SH-SY5Y (cell line): ENCODE results near the gene SLC41A3.

ENCODE experiments used
- GATA2 ChIP-seq: IDR thresholded peaks from 2 replicates; pipeline ENCODE4 v1.6.1; 2011; ENCODE audit warnings: mild to moderate bottlenecking, low read depth, low read length
- GATA3 ChIP-seq: IDR thresholded peaks from 2 replicates; pipeline ENCODE4 v1.6.1; 2011; ENCODE audit warnings: low read depth, mild to moderate bottlenecking, low read length, moderate library complexity

The SLC41A3 gene

DNA sequence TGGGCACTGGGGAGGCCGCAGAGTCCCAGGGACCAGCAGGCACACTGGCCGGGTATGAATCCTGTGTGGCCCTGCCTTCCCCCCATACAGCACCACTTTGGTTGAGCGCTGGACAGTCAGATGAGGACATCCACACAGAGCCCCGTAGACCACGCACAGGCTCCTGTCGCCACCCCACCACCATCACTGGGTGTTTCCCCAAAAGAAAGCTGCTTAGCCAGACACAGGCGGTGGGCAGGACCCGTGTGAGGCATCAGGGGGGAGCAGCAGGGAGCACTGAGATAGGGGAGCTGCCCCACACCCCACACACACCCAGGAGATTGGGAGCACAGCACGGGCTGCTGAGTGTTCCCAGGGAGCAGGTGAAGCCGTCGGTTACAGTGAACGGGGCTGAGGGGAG is 42.4 kb upstream of the SLC41A3 start:
- no peak for TF ChIP-seq GATA2
- no peak for TF ChIP-seq GATA3

DNA sequence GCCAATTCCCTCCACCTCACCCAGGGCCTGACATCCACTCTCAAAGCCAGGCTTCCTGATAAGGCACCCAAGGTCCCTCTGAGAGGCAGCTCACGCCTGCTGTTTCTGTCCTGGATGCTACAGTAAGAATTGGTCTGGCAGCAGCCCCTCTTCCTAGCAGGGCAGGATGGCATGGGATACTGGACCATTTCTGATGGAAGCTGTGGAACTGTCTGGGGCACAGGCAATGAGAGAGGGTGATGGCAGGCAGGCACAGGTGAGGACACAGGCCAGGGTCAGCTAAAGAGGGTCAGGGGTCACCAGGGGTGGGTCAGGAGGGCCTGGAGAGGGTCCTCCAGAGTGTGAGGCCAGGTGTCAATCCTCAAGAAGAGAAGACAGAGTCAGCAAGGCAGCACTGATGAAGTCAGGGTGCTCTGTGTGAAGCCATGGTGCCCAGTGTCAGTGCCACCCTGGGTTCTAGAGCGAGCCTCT is 41.9 kb upstream of the SLC41A3 start:
- TF ChIP-seq GATA2 (no peak), GATA3 (no peak)

DNA sequence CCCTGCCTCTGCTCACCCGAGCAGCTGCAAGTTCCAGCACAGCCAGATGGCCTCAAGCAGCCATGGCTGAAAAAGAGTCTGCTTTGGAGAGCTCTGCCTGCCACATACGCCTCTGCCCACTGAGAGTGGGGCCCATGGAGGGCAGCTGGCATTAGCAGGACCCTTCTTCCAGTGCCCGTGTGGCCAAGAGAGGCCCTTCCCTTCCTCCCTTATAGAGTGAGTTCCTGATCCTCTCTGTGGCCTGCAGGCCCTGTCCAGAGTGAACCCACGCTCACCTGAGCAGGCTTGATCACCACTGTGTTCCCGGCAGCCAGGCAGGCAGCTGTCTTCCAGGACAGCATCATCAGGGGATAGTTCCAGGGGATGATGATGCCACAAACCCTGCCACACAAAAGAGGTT is 41.4 kb upstream of the SLC41A3 start:
- no peak for TF ChIP-seq GATA2
- no peak for TF ChIP-seq GATA3

DNA sequence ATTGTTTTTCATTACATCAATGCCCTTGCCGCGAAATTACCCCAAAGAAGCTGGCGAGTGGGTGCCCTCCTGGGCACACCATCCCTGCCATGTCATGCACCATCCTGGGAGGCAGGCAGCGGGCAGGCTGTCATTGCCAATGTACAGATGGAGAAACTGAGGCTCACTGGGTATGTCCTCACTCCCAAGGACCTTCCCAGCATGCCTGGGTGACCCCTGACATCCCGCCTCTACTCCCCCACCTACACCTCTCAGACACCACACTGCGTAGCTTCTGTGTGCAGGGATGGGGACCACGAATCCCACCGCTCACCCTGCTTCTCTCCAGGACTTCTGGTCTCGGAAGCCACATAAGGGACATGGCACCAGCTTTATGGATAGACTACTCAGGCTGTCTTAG is 41.0 kb upstream of the SLC41A3 start:
- TF ChIP-seq GATA3 (no peak), GATA2 (no peak)

DNA sequence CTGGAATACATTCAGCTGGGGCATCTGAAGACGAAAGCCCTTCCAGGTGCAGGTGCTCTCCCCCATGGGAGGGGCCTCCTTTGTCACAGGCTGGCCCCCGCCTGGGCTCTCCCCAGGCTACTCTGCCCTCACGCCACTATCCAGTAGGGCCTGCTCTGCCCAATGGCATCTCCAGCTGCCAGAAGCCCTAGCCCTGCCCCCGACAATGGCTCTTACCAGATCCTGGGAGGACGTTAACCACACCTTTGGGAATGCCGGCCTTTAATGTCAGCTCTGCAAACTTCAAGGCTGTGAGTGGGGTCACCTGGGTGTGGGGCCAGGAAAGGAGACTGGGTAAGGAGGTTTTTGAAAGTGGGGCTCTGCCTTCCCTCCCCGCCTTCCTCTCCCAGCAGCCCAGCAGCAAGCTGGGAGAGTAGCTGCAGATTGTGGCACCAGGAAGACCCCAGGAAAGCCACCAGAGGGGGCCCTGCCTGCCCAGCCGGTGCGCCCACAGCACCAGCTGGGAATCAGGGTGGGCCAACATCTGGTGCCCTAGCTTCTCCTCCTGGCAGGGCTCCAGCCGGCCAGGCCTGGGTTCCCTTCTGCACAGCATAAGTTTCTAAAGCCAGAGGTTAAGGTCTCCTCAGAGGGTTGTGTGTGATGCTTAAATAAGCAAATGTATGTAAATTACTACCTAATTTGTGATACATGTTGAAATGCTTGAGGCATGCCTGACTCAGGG is 40.4 kb upstream of the SLC41A3 start:
- TF ChIP-seq GATA2, result no peak
- TF ChIP-seq GATA3, result no peak

DNA sequence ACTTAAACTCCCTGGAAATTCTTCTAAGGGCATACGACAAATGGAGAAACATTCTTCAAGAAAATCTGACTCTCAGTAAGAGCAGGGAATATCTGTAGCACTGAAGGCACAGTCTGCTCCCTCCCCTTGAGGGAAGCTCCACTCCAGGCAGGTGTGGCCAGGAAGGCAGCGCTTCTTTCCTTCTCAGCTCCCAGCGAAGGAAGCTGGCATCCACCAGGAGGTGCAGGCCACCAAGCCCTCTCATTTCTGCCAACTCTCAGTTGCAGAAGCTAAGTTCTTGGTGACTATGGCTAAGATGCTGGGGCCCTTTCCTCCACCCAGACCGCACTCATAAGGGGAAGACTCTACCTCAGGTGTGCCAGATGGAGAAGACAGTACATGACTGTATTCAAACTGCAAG is 37.7 kb upstream of the SLC41A3 start:
- TF ChIP-seq GATA2 (no peak), GATA3 (no peak)

DNA sequence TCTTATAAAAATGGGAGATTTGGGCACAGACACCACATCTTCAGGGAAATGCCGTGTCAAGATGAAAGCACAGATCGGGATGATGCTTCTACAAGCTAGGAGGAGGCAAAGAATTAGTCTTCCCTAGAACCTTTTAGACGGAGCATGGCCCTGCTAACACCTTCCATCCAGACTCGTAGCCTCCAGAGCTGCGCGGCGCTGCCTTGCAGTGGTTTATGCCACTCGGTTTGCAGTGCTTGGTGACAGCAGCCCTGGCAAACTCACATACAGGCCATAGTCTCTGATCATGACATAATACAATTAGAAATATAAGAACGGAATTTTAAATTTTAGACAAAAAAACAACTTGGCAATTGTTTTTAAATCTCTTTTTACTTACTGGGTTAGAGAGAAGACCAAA is 37.1 kb upstream of the SLC41A3 start:
- TF ChIP-seq GATA2 (no peak), GATA3 (no peak)

DNA sequence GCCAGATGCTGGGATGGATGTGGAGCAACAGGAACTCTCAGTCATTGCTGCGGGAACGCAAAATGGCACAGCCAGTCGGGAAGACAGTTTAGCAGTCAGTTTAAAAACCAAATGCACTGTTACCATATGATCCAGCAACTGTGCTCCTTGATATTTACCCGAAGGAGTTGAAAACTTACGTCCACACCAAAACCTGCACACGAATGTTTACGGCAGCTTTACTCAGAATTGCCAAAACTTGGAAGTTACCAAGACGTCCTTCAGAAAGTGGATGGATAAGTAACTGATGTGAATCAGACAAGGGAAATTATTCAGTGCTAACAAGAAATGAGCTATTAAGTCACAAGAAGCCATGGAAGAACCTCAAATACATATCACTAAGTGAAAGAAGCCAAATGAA is 36.1 kb upstream of the SLC41A3 start:
- TF ChIP-seq GATA2 (no peak), GATA3 (no peak)

DNA sequence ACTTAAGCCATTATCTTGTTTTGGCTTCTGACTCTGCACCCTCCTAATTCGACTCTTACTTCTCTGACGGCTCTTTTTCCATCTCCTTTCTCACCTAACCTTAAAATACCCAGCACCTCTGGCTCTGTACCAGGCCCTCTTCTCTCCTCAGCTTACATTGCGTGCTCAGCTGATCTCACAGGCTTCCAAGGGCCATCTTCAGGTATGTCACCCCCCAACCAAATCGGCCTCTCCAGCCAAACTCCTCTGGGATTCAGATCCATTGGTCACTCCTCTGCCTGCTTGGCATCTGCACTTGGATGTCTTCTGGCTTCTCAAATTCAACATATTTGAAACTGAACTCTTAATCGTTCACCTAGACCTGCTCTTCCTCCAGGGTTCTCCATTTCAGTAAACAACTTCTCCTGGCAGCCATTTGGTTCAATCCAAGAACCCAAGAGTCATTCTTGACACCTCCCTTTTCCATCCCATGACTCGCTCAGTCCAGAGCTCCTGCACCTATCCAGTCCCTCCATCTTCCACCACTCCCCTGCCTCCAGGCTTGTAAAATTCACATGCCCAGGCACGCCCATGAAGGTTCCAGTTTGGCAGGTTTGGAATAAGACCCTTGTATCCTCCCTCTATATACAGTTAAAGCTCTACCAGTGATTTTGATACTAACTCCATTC is 35.2 kb upstream of the SLC41A3 start:
- no peak for TF ChIP-seq GATA3
- TF ChIP-seq GATA2, result no peak

DNA sequence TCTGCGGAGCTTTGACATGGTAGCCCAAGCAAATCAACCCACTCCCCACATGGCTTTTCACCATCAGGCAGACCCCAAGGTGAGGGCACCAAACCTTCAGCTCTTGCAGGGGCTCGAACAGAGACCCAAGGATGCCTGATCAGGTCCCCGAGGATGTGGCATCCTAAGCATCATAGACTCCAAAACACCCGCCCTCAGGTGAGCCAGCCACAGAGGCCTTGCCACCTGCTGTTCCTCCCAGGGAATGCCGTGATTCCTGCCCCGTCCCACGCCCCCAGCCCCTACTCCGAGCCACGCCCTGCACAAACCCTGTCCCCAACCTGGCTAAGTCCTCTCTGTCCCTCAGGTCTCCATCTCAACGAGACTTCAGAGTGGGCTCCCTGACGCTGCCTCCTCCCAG is 34.7 kb upstream of the SLC41A3 start:
- no peak for TF ChIP-seq GATA2
- TF ChIP-seq GATA3, result no peak

DNA sequence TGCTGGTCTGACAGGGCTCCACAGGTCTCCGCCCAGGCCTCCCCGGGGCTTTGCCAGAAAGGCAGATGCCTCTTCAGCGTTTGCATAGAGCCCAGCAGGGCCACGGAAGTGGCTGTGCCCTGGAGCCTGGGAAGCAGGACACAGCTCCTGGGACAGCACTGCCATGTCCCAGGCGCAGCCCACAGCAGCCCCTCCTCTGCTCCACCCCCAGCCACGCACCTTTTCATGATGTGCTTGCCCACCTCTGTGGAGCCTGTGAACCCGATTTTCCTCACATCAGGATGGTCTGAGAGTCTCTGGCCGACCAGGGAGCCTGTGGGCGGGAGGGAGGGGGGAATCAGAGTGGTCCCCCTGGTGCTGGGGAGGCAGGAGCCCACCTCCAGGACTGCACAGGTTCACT is 33.9 kb upstream of the SLC41A3 start:
- TF ChIP-seq GATA3 (no peak), GATA2 (no peak)

DNA sequence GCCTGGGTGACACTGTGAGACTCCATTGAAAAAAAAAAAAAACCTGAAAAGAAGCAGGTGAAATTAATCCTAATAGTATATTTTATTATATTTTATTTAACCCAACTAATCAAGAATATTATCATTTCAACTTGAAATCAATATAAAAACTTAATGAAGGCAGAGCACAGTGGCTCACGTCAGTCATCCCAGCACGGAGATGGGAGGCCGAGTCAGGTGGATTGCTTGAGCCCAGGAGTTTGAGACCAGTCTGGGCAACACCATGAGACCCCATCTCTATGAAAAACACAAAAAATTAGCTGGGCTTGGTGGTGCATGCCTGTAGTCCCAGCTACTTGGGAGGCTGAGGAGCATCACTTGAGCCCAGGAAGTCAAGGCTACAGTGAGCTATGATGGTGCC is 33.3 kb upstream of the SLC41A3 start:
- TF ChIP-seq GATA3, result no peak
- no peak for TF ChIP-seq GATA2

DNA sequence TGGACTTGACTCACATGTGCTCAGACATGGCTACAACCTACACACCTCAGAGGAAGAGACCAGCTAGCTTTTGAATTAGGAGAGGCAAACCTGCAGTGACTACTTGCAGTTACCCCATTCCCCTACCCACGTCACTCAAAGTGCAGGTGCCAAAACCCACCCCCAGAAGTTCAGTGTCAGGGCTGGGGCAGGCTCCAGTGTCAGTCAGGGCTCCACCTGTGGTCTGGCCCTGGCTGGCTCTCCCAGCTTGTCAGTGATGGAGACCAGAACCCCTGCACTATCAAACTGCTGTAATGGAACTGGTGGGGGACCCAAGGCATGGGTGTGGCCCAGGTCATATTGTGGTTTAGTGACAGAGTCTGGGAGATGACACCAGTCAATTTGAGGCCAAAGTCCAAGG is 32.6 kb upstream of the SLC41A3 start:
- TF ChIP-seq GATA3 (no peak), GATA2 (no peak)

DNA sequence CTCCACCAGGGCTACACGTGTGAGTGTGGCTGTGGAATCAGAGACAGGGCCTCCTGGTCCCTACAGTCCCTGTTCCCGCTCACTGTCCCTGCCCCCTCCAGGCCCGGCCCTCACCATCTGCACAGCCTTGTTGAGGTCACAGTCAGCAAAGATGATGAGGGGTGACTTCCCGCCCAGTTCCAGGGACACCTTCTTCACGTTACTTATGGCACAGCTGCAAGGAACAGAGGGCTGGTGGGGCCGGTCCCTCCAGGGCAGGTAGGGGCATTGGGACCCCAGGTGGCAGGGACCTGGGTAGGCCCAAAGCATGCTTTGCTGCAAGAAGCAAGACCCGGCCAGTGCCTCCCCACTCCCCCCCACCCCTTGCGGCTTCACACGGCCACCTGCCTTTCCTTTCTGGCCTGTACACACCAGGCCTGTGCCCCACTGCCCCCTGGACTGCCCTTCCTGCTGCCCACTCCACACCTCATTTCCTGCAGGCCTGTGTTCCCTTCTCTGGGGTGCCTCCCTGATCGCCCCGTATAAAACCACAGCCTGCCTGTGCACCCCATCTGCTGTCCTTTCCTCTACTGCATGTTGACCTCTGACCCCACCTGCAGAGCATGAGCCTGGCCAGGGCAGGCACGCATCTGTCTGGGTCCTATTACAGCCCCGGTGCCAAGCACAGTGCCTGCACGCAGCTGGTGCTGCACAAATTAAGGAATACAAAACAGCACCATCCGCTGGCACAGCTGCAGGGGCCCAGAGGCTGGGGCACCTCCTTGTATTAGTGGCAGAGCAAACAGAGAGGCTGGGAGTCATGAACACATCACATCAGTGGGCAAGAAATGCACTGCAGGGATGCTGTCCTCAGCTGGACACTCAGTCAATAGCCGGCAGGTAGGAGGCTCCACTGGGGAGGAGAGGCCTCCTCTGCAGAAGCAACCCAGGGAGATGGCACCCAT is 30.8 kb upstream of the SLC41A3 start:
- TF ChIP-seq GATA2, result no peak
- TF ChIP-seq GATA3, result no peak

DNA sequence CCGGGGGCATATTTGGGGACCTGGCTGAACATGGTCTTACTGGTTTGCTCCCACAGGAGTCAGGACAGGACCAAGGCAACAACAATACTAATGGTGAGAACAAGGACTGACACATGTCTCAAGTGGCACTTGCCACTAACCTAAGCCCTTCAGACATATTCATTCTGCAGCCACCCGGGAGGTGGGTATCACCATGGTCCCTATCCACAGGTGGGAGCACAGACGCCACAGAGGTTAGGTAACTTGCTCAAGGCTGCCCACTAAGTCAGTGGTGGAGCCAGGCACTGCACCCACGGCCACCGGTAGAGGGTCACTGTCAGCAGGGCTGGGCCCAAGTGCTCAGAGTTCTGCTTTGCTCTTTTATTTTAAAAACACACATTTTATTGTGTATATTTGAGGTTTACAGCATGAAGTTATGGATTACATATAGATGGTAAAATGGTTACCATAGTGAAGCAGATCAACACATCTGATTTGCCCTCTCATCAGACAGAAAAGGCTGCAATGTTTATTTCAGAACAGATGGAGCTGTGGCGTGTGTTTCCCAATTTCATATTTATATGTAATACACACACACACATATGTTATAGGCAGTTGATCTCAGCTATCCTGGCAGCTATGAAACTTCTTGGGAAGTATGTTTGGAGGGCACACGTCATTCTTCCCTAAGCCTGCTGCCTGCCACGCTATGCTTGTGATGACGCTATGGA is 30.0 kb upstream of the SLC41A3 start:
- TF ChIP-seq GATA2 (no peak), GATA3 (no peak)
